Left ventricle myocardium inferior (tissue), 1 donor: Measurements from ENCODE around the gene LEMD2. TPM values are rescaled to one million over a fixed set of nuclear protein-coding genes. Genes with fewer than 3 reads are reported as not detected.

Source experiments
- DNase-seq: peaks from one replicate; pipeline ENCODE4 v3.0.0-alpha.2; 2020
- H3K27ac ChIP-seq: fragments of 200-600 bp; replicated peaks from 2 replicates; pipeline ENCODE4 v1.8.0; 2021
- H3K27me3 ChIP-seq: fragments of 200-600 bp; 2 replicates; pipeline ENCODE4 v1.8.0; 2021; ENCODE audit warnings: low read depth
- H3K36me3 ChIP-seq: fragments of 200-600 bp; 2 replicates; pipeline ENCODE4 v1.8.0; 2021
- H3K4me1 ChIP-seq: fragments of 200-600 bp; 2 replicates; pipeline ENCODE4 v1.8.0; 2021
- H3K4me3 ChIP-seq: fragments of 200-600 bp; 2 replicates; pipeline ENCODE4 v1.8.0; 2021; ENCODE audit warnings: mild to moderate bottlenecking, moderate library complexity
- H3K9me3 ChIP-seq: fragments of 200-600 bp; replicated peaks from 2 replicates; pipeline ENCODE4 v1.8.0; 2021
- CTCF ChIP-seq: fragments of 200-600 bp; IDR thresholded peaks from 2 replicates; pipeline ENCODE4 v1.8.0; 2021; ENCODE audit warnings: antibody characterized with exemption, mild to moderate bottlenecking, borderline replicate concordance
- intact Hi-C: fragments of 100-400 bp; cut with micrococcal nuclease; formaldehyde crosslinking; loops from one replicate; pipeline ENCODE4 v1.11.0; 2022
- total RNA-seq: library from RNA; stranded (reverse); fragmentation: NEBNext Ultra II Directional; extraction: Animal tissue kit (Norgen Biotek cat#: 25700); gene quantifications from one replicate; pipeline ENCODE4 v1.2.1, GENCODE V29; 2021
- donor health status: DM: no; HTN: yes; CAD: no; lungs with severe emphysema.

LEMD2 gene
- total RNA-seq, 1 donor from 2014 or later: 22.2 TPM

GRCh38 chr6:33827546-33828451 is 38.9 kb upstream of the LEMD2 start:
- H3K9me3 ChIP-seq: no peaks in the 10 kb centered on the region
- no peak for TF ChIP-seq CTCF
- peaks cover 14% of the 10 kb centered on the region for H3K4me1 ChIP-seq
- no peaks in the 10 kb centered on the region for H3K36me3 ChIP-seq
- H3K4me3 ChIP-seq: no peak overlapping the region
- no peak for DNase-seq
- H3K27ac ChIP-seq: no peak overlapping the region
- intact Hi-C loops: no loop called here
- H3K27me3 ChIP-seq: peaks cover 74% of the 10 kb centered on the region

GRCh38 chr6:33826537-33826936 is 37.6 kb upstream of the LEMD2 start:
- no peaks in the 10 kb centered on the region for H3K36me3 ChIP-seq

GRCh38 chr6:33824461-33825154 is 35.7 kb upstream of the LEMD2 start:
- Histone ChIP-seq H3K27me3 (peaks cover 79% of the 10 kb centered on the region), H3K36me3 (no peaks in the 10 kb centered on the region), H3K4me3 (no peak overlapping the region), H3K4me1 (peaks cover 14% of the 10 kb centered on the region), H3K9me3 (no peaks in the 10 kb centered on the region), H3K27ac (no peak overlapping the region)
- TF ChIP-seq CTCF: no peak
- intact Hi-C loops: no loop called here
- DNase-seq: no peak

More at GRCh38 chr6:33826537-33826936, 37.6 kb upstream of the LEMD2 start:
- Histone ChIP-seq H3K4me3 (no peak overlapping the region), H3K27me3 (peaks cover 80% of the 10 kb centered on the region), H3K4me1 (peaks cover 14% of the 10 kb centered on the region), H3K27ac (no peak overlapping the region), H3K9me3 (no peaks in the 10 kb centered on the region)
- TF ChIP-seq CTCF: no peak
- DNase-seq: no peak
- intact Hi-C loops: no loop called here

DNA sequence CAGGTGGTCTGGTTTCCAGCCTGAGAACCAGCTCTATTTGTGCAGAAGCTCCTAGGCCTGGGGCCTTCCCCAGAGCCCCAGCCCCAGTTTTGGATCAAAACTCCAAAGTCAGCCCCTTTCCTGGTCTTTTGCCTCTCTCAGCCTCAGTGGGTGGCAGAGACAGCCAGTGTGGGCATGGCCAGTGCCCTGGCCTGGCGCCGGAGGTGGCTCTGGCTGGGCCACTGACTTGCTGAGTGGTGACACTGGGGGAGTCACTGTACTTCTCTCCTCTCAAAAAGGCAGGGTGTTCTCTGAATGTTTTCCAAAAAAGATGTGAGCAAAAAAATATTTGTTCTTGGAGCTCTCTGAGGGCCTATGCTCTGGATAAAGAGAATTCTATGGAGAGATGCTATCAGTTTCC is 34.9 kb upstream of the LEMD2 start:
- no peak overlapping the region for H3K27ac ChIP-seq
- intact Hi-C loops: no loop called here
- H3K36me3 ChIP-seq: no peaks in the 10 kb centered on the region
- DNase-seq: no peak
- no peak for TF ChIP-seq CTCF
- no peak overlapping the region for H3K4me3 ChIP-seq
- H3K27me3 ChIP-seq: peaks cover 87% of the 10 kb centered on the region
- H3K9me3 ChIP-seq: no peaks in the 10 kb centered on the region
- peaks cover 10% of the 10 kb centered on the region for H3K4me1 ChIP-seq

DNA sequence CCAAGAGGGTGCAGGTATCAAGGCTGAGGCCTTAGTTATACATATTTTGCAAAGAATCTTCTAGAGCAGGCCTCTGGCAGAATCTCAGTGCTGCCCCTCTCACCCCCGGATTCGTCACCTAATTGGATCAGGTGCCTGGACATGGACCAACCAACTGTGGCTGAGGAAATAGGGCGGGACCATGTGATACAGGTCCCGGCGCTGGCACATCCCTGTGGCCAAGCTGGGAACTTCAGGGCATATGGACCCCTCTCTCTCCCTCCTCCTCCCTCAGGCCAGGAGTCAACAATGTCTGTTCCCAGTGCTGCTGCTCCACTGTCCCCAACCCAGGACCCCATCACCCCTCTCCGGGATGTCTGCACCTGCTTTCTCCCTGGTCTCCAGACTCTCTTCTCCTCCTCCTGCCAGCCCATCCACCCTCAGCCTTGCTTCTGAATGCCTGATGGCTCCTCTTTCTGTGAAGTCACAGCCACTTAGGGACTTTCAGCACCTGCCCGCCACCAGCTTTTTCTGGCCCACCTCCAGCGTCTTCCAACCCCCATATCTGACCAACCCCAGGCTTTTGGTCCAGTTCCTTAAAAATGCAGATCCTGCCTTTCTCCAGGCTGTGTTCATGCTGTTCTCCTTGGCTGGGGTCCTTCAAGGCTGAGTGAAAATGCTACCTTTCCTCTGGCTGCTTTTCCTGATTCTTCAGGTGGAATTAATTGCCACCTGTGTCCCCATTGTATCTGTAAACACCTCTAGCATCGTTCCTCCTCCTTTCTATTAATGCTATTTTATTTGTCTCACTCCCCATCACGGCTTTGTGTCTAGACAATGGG is 33.9 kb upstream of the LEMD2 start:
- TF ChIP-seq CTCF: no peak
- no peak for DNase-seq
- peaks cover 94% of the 10 kb centered on the region for H3K27me3 ChIP-seq
- H3K36me3 ChIP-seq: no peaks in the 10 kb centered on the region
- no peak overlapping the region for H3K4me3 ChIP-seq
- H3K4me1 ChIP-seq: no peaks in the 10 kb centered on the region
- intact Hi-C loops: no loop called here
- H3K27ac ChIP-seq: no peak overlapping the region
- no peaks in the 10 kb centered on the region for H3K9me3 ChIP-seq
